HCEC 1CT (cell line): ENCODE measurements around the gene PLD3.
A peak's percentile ranks its signal among the peaks of the same experiment; 100 is the strongest.

Experiments
- DNase-seq: peaks from one replicate; pipeline ENCODE4 v3.0.0-alpha.2; 2017

The PLD3 gene, protein sequence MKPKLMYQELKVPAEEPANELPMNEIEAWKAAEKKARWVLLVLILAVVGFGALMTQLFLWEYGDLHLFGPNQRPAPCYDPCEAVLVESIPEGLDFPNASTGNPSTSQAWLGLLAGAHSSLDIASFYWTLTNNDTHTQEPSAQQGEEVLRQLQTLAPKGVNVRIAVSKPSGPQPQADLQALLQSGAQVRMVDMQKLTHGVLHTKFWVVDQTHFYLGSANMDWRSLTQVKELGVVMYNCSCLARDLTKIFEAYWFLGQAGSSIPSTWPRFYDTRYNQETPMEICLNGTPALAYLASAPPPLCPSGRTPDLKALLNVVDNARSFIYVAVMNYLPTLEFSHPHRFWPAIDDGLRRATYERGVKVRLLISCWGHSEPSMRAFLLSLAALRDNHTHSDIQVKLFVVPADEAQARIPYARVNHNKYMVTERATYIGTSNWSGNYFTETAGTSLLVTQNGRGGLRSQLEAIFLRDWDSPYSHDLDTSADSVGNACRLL

DNA sequence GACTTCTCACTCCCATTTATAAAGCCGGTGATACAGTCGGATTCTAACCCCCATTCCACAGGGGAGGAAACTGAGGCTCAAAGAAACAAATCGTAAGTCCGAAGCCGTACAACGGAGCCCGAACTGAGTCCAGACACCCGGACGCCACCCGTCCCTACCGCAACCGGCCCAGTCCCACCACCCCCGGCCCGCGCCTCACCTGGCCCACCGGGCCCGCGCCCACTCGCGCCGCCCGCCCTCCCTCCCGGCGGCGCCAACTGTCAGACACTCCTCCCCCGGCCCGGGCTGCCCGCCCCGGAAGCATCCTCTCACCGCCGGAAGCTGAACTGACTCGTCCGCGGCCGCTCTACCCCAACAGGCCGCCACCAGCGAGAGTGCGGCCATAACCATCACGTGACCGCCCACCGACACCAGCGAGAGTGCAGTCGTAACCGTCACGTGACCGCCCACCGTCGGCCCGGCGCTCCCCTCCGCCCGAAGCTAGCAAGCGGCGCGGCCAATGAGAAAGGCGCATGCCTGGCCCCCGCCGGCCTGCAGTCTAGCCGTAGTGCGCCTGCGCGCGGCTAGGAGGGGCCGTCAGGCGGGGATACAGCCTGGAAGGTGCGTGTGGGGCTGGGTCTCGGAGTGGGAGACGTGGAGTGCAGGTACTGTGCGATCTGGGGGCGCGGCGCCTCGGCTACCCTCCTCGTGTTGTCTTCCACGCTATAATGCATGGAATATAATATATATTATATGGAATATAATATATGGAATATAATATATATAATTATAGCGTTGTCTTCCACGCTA lies at the start of gene PLD3, which contains the start of gene C19orf47:
PLD3 (plus strand) TSS at position 571 of the 789 bp plus-strand sequence. CDS start 17,789 bp downstream, outside the sequence.
C19orf47 (minus strand) TSS at position 273 of the 789 bp plus-strand sequence. CDS start 6,540 bp downstream, outside the sequence.
- peak; percentile 99 for DNase-seq

DNA sequence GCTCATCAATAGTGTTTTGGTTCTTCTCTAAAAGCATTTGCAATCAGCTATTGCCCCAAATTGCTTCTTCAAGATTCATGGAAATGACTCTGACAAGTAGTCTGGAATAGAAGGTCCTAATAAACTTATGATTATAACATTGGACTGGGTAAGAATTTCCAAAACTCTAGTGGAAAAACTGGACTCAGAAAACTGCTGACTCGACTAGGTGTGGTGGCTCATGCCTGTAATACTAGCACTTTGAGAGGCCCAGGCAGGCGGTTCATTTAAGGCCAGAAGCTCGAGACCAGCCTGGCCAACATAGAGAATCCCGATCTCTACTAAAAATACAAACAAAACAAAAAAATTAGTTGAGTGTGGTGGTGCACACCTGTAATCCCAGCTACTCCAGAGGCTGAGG lies 47.8 kb upstream of the PLD3 start:
- no peak for DNase-seq

DNA sequence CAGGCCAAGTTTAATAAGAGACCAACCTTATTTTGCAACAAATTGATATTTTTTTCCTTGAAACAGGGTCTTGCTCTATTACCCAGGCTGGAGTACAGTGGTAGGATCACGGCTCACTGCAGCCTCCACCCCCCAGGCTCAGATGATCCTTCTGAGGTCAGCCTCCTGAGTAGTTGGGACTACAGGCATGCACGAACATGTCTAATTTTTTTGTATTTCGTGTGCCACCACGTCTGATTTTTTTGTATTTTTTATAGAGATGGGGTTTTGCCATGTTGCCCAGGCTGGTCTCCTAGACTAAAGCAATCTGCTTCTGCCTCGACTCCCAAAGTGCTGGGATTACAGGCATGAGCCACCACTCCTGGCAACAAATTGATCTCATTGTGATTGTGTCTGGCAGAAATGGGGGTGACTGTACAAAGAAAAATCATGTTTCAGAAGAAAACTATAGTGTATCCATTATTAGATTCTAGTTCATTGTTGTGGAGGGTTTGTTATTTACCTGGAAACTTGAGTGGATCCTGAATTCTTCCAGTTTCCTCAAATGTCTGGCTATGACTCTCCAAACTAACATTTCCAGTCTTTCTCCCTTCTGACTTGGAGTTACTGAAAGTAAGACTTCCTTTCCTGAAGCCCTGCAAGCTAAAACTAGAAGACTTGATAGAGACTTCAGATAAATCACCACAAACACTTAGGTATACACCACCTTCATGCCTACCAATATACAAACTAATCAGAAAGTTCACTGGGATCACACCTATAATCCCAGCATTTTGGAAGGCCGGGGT lies 46.1 kb upstream of the PLD3 start:
- DNase-seq, result no peak

DNA sequence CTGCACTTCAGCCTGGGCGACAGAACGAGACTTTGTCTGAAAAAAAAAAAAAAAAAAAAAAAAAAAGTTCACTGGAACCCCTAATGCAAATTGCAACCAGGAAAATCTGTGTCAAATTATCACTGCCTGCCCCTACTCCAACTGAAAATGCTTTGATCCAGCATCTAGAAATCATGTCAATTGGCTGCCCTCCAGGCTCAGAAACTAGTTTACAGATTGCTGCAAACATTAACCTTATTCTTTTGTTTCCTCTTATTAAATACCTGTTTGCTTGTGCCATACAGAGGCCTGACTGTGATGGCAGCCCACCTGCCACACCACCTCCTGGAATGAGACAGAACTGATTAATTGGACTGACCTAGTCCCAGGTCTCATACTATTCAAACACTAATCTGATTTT lies 44.7 kb upstream of the PLD3 start:
- DNase-seq, result no peak

DNA sequence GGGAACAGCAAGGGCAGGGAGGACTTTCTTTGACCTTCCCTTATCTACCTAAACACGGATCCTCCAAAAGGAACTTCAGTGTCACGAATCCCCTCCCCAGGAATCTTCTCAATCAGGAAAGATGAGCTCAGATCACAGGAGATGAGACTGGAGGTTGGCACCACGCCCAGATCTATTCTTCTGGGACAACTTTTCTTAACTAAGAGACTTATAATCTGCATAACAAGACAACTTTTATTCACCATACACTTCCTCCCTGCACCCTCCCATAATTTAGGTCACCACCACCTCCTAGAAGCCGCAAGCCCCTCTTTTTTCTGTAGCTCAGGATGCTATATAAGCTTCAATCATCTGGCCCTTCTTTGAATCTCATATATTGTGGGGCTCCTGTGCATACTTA lies 44.2 kb upstream of the PLD3 start:
- no peak for DNase-seq

DNA sequence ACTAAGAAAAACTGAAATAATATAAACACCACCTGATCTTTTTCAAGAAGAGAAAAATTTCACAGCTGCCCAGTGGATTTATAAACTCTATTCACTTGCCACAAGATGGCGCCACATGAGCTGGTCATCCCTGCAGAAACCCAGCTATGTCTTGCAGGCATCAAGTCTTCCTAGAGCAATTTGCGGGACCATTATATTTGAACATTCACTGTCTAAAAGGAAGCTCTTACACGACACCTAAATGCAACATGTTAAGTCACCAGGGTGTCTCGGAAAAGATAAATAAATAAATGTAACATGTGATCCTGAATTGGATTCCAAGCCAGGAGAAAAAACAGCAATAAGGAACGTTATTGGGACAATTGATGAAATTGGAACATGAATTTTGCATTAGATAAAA lies 43.1 kb upstream of the PLD3 start:
- peak; percentile 77 for DNase-seq

DNA sequence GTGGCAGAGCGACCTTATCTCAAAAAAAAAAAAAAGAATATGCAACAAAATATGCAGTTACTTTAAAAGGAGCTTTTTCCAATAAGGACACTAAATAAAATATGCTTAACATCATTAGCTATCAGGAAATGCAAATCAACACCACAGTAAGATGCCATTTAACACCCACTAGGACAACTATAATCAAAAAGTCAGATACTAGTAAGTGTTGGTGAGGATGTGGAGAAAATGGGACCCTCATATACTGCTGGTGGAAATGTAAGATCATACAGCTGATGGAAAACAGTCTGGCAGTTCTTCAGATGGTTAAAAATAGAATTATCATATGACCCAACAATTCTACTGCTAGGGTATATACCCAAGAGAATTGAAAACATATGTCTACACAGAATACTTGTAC lies 38.8 kb upstream of the PLD3 start:
- DNase-seq, result no peak

DNA sequence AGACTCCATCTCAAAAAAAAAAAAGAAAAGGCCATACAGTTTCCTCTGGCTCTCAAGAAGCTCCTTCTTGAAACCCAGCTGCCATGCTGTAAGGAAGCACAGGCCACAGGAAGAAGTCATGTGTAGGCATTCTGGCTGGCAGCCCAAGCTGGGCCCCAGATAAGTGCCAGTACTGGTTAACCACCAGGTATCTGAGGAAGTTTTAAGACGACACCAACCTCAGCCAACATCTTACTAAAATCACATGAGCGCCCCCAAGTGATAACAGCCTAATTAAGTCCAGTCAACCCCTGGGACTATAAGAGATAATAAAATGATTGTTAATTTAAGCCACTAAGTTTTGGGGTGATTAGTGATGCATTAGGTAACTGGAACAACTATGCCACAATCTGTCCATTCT lies 36.0 kb upstream of the PLD3 start:
- no peak for DNase-seq

DNA sequence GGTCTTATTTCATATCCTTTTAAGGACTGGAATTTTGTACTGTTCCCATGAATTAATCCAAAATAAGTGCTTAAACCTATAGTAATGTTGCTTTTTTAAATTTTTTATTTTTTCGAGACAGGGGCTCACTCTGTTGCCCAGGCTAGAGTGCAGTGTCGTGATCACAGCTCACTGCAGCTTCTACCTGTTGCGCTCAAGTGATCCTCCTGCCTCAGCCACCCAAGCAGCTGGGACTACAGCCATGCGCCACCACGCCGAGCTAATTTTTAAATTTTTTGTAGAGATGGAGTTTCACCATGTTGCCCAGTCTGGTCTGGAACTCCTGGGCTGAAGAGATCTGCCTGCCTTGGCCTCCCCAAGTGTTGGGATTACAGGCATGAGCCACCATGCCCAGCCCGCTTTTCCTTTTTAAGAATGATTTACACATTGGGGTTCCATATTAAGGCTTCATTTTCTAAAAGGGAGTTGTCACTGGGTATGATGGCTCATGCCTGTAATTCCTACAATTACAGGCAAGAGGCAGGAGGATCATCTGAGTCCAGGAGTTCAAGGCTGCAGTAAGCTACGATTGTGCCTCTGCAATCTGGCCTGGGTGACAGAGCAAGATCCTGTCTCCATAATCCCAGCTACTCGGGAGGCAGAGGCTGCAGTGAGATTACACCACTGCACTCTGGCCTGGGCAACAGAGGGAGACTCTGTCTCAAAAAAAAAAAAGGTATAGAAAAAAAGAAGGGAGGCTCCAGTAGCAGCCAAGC lies 35.1 kb upstream of the PLD3 start:
- DNase-seq, result no peak

DNA sequence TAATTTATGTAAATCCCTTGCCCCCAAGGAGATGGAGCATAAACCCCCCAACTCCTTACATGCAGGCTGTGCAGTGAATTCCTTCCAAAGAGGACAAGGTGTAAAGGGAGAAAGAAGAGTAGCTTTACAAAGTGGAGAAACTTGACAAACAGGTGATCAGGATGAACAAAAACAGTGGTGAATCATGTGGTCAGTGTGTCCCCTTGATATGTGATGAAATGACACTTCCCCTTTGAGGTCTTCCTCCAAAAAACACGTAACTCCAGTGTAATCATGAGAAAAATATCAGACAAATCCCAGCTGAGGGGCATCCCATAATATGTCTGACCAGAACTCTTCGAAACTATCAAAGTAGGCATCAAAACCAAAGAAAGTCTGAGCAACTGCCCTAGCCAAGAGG lies 33.8 kb upstream of the PLD3 start:
- DNase-seq, result no peak

DNA sequence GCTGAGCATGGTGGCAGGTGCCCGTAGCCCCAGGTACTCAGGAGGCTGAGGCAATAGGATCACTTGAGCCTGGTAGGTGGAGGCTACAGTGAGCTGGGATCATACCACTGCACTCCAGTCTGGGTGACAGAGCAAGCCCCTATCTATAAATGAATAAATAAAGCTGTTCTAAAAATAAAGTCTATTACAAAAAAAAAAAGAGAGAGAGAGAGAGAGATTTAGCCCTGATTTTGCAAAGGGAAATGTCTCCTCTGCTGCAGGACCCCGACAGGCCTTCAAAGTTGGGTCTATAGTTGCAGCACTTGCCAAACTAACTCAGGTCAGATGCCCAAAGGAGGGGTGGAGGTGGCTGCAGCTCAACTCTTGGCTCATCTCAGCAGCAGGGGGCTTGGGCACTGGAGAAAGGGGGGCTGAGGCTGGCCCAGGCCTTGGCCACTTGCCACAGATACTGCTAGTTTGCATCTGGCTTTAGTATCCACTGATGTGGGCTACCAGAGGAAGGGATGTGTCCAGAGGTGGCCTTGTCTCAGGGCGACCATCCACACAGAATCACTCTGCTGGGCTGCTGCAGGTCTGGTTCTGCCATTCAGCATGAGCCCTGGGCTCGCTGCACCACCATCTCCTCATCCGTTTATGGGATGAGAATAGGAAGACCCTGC lies 32.6 kb upstream of the PLD3 start:
- DNase-seq, result no peak

DNA sequence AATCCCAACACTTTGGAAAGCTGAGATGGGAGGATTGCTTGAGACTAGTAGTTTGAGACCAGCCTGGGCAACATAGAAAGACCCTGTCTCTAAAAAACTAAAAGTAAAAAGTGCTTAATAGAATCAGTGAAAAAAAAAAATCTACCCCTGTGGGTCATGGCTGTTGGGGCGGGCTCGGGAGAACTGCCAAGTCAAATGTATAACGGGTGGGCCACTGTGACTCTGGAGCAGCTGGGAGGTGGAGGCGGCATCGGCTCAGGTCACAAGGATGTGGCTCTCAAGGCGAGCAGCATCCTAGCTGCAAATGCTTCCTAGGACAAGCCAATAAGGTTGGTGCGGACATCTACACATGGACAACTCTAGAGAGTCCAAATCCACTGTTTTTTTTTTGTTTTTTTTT lies 31.2 kb upstream of the PLD3 start:
- no peak for DNase-seq

DNA sequence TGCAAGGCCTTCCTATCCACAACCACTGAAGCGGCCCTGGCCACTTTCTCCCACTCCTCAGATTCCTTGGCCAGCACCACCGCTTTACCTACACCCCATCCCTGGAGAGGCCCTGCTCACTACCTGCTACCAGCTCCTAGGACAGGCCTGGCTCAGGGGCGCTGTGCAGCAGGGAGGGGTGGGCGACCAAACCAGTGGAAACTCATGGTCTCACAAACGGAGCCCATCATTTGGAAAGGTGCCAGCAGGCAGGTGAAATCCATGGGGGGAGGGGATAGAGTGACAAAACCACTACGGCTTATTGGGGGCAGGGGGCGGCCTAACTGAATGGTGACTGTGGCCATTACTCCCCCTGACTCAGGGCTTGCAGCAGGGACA lies 27.9 kb upstream of the PLD3 start:
- DNase-seq, result no peak

DNA sequence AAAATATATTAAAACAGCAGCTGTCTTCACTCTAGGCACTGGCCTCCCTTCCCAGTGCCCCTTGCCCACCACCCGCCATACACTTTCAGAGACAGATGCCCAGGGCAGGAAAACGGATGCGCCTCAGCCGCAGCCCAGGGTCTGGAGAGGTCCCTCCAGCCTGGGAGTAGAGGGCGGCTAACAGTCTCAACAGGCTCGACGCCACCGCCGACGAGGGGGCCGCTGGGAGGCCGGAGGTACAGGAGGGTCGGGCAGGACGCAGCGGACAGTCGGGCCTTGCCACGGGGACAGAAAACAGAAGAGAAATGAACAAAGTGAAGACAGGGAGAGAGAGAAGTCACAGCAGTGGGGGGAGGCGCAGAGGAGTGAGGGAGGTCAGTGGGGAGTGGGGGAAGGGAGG lies 27.4 kb upstream of the PLD3 start:
- no peak for DNase-seq

DNA sequence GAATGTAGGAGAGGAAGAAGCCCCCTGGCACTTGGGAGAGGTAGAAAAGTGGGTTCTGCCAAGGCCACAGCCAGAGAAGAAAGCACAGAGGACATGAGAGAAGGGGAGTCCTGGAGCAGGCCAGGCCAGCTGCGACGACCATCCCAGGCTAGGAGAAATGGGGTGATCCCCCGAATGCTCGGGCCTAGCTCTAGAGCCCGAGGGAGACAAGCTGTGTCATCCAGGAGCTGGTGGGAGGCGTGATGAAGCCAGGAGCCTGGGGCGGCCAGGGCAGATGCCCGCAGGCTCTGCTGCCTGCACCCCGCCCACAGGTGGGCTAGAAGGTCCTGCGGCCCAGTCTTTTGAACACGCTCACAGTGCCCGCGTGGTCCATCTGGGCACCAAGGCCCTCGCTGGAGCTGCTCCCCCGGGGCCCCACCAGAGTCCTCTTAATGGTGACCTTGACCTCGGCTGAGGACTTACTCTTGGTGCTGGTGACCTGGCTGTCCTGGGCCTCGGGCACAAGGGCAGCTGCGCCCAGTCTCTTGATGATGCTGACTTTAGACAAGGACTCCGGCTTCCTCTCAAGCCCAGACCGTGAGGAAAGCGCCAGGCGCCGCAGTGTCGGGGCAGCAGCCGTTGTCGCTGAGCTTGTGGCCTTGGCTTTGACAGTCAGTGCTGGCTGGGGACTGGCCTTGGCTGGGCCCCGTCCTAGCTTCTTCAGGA lies 26.8 kb upstream of the PLD3 start:
- no peak for DNase-seq

DNA sequence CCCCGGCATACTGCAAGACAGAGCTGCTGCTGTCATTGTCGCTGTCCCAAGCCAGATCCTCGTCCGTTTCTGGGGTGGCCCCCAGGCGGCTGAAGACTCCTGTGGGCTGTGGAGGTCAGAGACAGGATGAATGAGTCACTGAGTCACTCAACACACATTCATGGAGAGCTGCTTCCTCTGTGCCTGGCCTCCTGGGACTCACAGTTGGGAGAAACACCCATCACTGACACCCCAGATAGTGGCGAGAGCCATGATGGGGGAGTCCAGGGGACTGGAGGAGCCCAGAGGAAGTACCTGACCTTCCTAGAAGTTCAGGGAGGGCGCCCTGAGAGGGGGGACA lies 26.3 kb upstream of the PLD3 start:
- DNase-seq, result peak; percentile 8

DNA sequence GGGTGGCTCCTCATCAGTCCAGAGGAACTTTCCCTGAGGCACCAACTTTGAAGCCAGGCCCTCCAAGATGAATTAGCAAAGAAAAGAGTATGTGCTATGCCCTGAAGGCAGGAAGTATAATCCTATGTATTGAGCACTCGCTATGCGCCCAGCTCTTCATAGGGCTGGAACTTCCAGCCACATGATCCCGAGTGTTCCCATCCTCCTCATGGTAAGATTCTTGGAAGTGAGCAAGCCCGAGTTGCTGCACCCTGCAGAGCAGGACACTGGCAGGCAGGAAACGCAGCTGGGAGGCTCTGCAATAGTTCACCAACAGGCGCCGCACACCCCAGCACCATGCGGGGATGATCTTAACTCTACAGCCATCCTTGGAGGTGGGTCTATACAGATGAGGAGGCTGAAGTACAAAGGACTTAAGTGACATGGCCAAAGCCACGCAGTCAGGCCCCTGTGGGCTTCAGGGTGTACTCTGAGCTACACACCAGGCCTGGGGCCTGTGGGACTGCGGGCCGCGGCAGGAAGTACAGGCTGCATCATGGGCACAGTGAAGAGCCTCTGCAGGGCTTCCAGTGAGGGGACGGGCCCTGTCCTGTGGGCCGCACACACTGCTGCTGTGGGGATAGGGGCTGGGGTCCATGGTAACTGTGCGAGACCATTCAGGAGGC lies 25.4 kb upstream of the PLD3 start:
- no peak for DNase-seq

DNA sequence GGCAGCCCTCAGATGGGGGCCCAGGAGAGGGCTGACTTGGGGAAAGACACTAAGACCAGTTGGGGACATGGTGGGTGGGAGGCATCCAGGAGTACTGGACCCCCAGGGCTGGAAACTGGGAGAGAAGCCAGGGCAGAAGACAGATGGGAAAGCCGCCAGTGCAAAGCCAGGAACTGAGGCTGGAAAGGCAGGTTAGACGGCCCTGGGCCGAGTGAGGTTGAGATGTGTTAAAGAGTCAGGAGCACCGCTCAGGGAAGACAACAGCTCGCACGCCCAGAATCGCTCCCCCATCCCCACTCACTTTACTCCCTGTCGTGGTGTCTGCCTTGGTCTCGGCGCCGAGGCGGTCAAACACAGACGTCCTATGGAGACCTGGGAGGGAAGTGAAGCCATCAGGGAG lies 24.8 kb upstream of the PLD3 start:
- DNase-seq, result no peak

DNA sequence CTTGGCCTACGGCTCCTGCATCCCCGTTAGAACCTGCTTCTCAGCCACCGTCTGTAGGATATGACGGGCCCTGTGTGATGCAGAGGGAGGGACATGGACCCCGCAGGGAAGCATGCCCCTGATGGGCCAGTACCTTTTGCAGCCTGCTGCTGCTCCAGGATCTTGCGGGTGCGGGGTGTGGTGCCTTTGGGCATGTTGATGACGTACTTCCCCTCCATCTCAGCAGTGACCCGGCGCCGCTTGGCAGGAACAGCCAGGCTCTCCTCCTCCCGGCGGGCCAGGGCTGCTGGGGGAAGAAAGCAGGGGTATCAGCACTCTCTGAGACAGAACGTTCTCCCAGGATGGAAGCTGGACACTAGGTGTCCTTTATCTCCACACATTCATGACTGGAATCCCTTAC lies 22.3 kb upstream of the PLD3 start:
- no peak for DNase-seq

DNA sequence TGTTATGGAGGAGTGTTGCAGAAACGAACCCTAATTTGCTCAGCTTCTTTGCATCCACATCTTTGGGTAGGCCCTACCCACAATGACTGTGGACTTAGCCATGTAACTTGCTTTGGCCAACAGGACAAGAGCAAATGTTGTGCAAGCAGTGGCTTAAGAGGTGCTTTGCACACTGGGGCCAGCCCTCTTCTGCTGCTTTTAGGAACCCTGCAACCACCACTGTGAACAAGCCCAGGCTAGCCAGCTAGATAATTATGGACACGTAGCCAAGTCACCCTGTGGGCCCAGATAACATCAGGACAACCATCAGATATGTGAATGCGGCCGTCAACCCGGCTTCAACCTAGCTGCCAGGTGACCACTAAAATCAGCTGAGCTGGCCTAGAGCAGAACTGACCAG lies 17.4 kb upstream of the PLD3 start:
- no peak for DNase-seq

DNA sequence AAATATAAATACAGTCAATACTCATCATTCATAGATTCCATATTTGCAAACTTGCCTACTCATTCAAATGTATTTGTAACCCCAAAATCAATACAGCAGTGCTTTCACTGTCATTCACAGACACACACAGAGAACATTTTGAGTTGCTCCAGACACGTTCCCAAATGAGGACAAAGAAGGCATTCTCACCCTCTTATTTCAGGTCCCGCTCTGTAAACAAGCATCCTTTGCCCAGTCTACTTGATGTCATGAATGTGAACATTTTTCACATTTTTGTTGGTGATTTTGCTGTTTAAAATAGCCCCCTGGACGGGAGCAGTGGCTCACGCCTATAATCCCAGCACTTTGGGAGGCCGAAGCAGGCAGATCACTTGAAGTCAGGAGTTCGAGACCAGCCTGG lies 15.8 kb upstream of the PLD3 start:
- no peak for DNase-seq
